NCI-H2081 (cell line): Measurements from ENCODE around the gene CAPS2.
A peak's percentile ranks its signal among the peaks of the same experiment; 100 is the strongest.
"Not testable (repeated sequence)": the region's sequence is repeated elsewhere in the genome, so short reads cannot be mapped to it uniquely, and the experiment has no call there.

Experiments
- DNase-seq, 2 experiments: peaks; one replicate each; lab custom pipeline; 2025; lab: John Stamatoyannopoulos, UW

Gene CAPS2

GRCh38 chr12:75329918-75330826 is at the start of gene CAPS2:
Gene CAPS2 (minus strand): TSS chr12:75330324. CDS start chr12:75326498, 3,826 bp downstream.
- peak; percentile 85 to 87 for DNase-seq

- no peak for DNase-seq
These were observed 48.2 kb upstream of the CAPS2 start for GRCh38 chr12:75378354-75378753.

GRCh38 chr12:75374971-75375370 is 44.8 kb upstream of the CAPS2 start:
- no peak for DNase-seq

- DNase-seq, result no peak
These were observed 36.5 kb upstream of the CAPS2 start for GRCh38 chr12:75366629-75367028.

GRCh38 chr12:75364919-75365318 is 34.8 kb upstream of the CAPS2 start:
- DNase-seq, result no peak

GRCh38 chr12:75361408-75361807 is 31.3 kb upstream of the CAPS2 start:
- DNase-seq, result no peak

GRCh38 chr12:75360920-75361319 is 30.8 kb upstream of the CAPS2 start:
- no peak for DNase-seq

GRCh38 chr12:75354011-75354410 is 23.9 kb upstream of the CAPS2 start:
- no peak for DNase-seq

GRCh38 chr12:75350413-75350812 is 20.3 kb upstream of the CAPS2 start:
- DNase-seq, result no peak

GRCh38 chr12:75349946-75350345 is 19.8 kb upstream of the CAPS2 start:
- DNase-seq, result no peak

GRCh38 chr12:75346215-75346614 is 16.1 kb upstream of the CAPS2 start:
- not testable (repeated sequence) for DNase-seq

GRCh38 chr12:75345531-75345930 is 15.4 kb upstream of the CAPS2 start:
- DNase-seq, result no peak

GRCh38 chr12:75341873-75342272 is 11.7 kb upstream of the CAPS2 start:
- DNase-seq, result no peak

- no peak for DNase-seq
These were observed 7.8 kb upstream of the CAPS2 start for GRCh38 chr12:75337905-75338304.

GRCh38 chr12:75334384-75335030 is 4.4 kb upstream of the CAPS2 start, which contains the start of gene GLIPR1L1:
Gene GLIPR1L1 (plus strand): TSS chr12:75334670. CDS start chr12:75334729, 59 bp downstream.
- DNase-seq, result peak; percentile 8 to 27

- DNase-seq, result no peak
These were observed 2.5 kb downstream of the CAPS2 start for GRCh38 chr12:75327642-75328041.

GRCh38 chr12:75323663-75324062 is 6.5 kb downstream of the CAPS2 start:
- no peak for DNase-seq

GRCh38 chr12:75322464-75322863 is 7.7 kb downstream of the CAPS2 start:
- DNase-seq, result no peak

- DNase-seq, result no peak
These were observed 12.3 kb downstream of the CAPS2 start for GRCh38 chr12:75317784-75318183.

GRCh38 chr12:75315518-75315917 is 14.6 kb downstream of the CAPS2 start:
- DNase-seq, result no peak

GRCh38 chr12:75311369-75311768 is 18.8 kb downstream of the CAPS2 start:
- no peak for DNase-seq

- DNase-seq, result no peak
These were observed 21.8 kb downstream of the CAPS2 start for GRCh38 chr12:75308279-75308678.
